ENCODE data around the gene RCOR3.

GRCh38 chr1:211324992-211325775 is 66.0 kb downstream of the RCOR3 start:
- TF ChIP-seq EZH2phosphoT487 (IDR thresholded peaks at IDR 0.05): no peak
- TF ChIP-seq, protein P1, sequence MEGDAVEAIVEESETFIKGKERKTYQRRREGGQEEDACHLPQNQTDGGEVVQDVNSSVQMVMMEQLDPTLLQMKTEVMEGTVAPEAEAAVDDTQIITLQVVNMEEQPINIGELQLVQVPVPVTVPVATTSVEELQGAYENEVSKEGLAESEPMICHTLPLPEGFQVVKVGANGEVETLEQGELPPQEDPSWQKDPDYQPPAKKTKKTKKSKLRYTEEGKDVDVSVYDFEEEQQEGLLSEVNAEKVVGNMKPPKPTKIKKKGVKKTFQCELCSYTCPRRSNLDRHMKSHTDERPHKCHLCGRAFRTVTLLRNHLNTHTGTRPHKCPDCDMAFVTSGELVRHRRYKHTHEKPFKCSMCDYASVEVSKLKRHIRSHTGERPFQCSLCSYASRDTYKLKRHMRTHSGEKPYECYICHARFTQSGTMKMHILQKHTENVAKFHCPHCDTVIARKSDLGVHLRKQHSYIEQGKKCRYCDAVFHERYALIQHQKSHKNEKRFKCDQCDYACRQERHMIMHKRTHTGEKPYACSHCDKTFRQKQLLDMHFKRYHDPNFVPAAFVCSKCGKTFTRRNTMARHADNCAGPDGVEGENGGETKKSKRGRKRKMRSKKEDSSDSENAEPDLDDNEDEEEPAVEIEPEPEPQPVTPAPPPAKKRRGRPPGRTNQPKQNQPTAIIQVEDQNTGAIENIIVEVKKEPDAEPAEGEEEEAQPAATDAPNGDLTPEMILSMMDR (IDR thresholded peaks at IDR 0.05): no peak
